RWPE2 (cell line): ENCODE results near the gene KLHL21.
A peak's percentile ranks its signal among the peaks of the same experiment; 100 is the strongest.

ENCODE experiments used
- ATAC-seq: fragments of 200-7000 bp; cut with Tn5 transposase; 3 replicates; pipeline ENCODE4 v1.9.1; 2021; ENCODE audit warnings: low read depth
- DNase-seq: peaks from one replicate; pipeline ENCODE4 v3.0.0-alpha.2; 2020; ENCODE audit warnings: low spot score
- H3K27ac ChIP-seq: fragments of 450-650 bp; 2 replicates; pipeline ENCODE4 v1.5.1; 2017; ENCODE audit warnings: mild to moderate bottlenecking; ENCODE audit not compliant: poor library complexity, severe bottlenecking
- H3K27me3 ChIP-seq: fragments of 250-450 bp; sonication (Bioruptor Pico); 2 replicates; pipeline ENCODE4 v1.5.1; 2021; ENCODE audit warnings: mild to moderate bottlenecking, moderate library complexity; ENCODE audit not compliant: insufficient read depth, poor library complexity, severe bottlenecking
- H3K36me3 ChIP-seq: fragments of 250-450 bp; sonication (Bioruptor Pico); 2 replicates; pipeline ENCODE4 v1.5.1; 2020; ENCODE audit warnings: low read depth, mild to moderate bottlenecking, moderate library complexity
- H3K4me1 ChIP-seq: fragments of 250-450 bp; sonication (Bioruptor Pico); 2 replicates; pipeline ENCODE4 v1.5.1; 2021; ENCODE audit warnings: mild to moderate bottlenecking, moderate library complexity; ENCODE audit not compliant: insufficient read depth, poor library complexity, severe bottlenecking
- H3K4me3 ChIP-seq: fragments of 250-450 bp; sonication (Bioruptor Pico); 2 replicates; pipeline ENCODE4 v1.5.1; 2021; ENCODE audit warnings: mild to moderate bottlenecking, moderate library complexity; ENCODE audit not compliant: severe bottlenecking
- H3K9me3 ChIP-seq: fragments of 250-450 bp; sonication (Bioruptor Pico); 2 replicates; pipeline ENCODE4 v1.5.1; 2021; ENCODE audit warnings: mild to moderate bottlenecking, moderate library complexity; ENCODE audit not compliant: severe bottlenecking
- CTCF ChIP-seq: fragments of 450-650 bp; IDR thresholded peaks from one replicate; pipeline ENCODE4 v1.5.1; 2017; ENCODE audit warnings: mild to moderate bottlenecking, moderate library complexity; ENCODE audit not compliant: poor library complexity, severe bottlenecking

KLHL21 gene

DNA sequence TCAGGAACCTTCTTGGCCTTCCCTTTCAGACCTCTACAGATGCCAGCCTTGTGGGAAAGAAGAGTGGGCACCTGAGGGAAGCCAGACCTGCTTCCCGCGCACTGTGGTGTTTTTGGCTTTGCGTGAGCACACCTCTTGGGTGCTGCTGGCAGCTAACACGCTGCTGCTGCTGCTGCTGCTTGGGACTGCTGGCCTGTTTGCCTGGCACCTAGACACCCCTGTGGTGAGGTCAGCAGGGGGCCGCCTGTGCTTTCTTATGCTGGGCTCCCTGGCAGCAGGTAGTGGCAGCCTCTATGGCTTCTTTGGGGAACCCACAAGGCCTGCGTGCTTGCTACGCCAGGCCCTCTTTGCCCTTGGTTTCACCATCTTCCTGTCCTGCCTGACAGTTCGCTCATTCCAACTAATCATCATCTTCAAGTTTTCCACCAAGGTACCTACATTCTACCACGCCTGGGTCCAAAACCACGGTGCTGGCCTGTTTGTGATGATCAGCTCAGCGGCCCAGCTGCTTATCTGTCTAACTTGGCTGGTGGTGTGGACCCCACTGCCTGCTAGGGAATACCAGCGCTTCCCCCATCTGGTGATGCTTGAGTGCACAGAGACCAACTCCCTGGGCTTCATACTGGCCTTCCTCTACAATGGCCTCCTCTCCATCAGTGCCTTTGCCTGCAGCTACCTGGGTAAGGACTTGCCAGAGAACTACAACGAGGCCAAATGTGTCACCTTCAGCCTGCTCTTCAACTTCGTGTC is 23.9 kb downstream of the KLHL21 start:
- H3K27ac ChIP-seq = no peak overlapping the region
- peaks cover 10% of the 10 kb centered on the region for H3K36me3 ChIP-seq
- no peak for TF ChIP-seq CTCF
- H3K9me3 ChIP-seq = no peaks in the 10 kb centered on the region
- H3K4me3 ChIP-seq = no peak overlapping the region
- peaks cover 13% of the 10 kb centered on the region for H3K4me1 ChIP-seq
- ATAC-seq = no peak
- no peaks in the 10 kb centered on the region for H3K27me3 ChIP-seq
- DNase-seq = no peak

DNA sequence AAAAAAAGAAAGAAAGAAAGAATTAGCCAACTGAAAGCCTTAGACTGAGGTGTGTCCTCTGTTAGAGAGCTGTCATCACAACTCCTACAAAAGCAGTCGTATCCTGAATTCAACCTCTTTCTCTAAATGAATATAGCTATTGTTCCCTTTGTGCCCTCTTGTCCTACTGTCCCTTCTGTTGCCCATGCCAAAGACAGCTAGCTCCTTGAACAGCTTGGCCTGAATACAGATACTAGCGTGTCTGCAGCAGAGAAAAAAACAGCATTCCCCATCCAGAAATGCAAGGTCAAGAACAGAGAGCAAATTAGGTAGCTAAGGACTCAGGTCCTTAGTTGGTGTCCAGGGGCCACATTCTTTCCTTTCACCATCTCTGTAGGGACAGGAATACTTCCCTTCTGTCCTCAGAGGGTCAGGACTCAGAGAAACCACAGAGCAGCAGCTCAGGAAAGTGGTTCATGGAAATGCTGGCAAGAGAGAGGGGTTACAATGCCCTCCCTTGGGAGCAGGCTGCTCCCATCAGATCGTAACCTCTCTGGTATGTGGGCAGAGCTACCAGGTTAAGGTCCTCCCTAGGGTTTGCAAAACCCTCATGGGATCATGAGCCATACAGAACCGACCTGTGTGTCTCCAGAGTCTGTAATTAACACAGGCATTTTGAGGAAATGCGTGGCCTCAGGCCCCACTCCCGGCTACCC is 24.7 kb downstream of the KLHL21 start:
- ATAC-seq = no peak
- Histone ChIP-seq H3K27me3 (no peaks in the 10 kb centered on the region), H3K4me1 (peaks cover 13% of the 10 kb centered on the region), H3K9me3 (no peaks in the 10 kb centered on the region), H3K36me3 (peaks cover 9% of the 10 kb centered on the region; the same call in 1 of the 2 replicates), H3K4me3 (no peak overlapping the region), H3K27ac (no peak overlapping the region)
- TF ChIP-seq CTCF = no peak
- DNase-seq = no peak

DNA sequence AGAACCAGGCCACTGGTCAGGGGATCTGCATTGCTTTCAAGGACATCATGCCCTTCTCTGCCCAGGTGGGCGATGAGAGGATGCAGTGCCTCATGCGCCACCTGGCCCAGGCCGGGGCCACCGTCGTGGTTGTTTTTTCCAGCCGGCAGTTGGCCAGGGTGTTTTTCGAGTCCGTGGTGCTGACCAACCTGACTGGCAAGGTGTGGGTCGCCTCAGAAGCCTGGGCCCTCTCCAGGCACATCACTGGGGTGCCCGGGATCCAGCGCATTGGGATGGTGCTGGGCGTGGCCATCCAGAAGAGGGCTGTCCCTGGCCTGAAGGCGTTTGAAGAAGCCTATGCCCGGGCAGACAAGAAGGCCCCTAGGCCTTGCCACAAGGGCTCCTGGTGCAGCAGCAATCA is 27.9 kb downstream of the KLHL21 start:
- Histone ChIP-seq H3K27ac (no peak overlapping the region), H3K4me1 (no peaks in the 10 kb centered on the region), H3K4me3 (no peak overlapping the region), H3K36me3 (no peaks in the 10 kb centered on the region), H3K9me3 (no peaks in the 10 kb centered on the region), H3K27me3 (no peaks in the 10 kb centered on the region)
- TF ChIP-seq CTCF = no peak
- no peak for DNase-seq
- no peak for ATAC-seq

DNA sequence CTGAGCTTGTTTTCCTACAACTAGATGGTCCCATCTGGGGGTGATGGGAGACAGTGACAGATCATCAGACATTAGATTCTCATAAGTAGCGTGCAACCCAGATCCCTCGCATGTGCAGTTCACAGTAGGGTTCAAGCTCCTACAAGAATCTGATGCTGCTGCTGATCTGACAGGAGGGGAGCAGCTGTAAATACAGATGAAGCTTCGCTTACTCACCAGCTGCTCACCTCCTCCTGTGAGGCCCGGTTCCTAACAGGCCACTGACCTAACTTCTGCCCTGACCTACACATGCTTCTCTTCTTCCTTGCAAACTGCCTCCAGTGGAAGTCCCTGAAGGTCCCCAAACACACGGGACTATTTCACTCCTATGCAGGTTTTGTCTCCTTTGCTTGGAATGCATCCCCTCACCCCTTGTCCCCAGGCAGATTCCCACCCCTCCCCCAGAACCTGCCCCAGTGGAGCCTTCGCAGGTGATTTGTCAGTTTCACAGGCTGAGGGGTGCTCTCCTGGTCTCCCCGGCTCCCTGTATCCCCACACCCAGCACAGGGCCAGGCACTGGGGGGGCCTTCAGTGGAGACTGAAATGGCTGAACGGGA is 28.5 kb downstream of the KLHL21 start:
- H3K4me3 ChIP-seq = no peak overlapping the region
- 0 out of 3 replicates have a peak, but pooled peaks have one; percentile 35 for ATAC-seq
- no peaks in the 10 kb centered on the region for H3K36me3 ChIP-seq
- no peaks in the 10 kb centered on the region for H3K9me3 ChIP-seq
- H3K27me3 ChIP-seq = no peaks in the 10 kb centered on the region
- no peak for TF ChIP-seq CTCF
- no peak overlapping the region for H3K27ac ChIP-seq
- no peak for DNase-seq
- no peaks in the 10 kb centered on the region for H3K4me1 ChIP-seq
